GM19023 (cell line): Measurements from ENCODE around the gene ST14.
A peak's percentile ranks its signal among the peaks of the same experiment; 100 is the strongest.

Experiments
- ATAC-seq: cut with Tn5 transposase; IDR thresholded peaks from one replicate; pipeline ENCODE4 v1.9.1; 2021; ENCODE audit warnings: mild to moderate bottlenecking, moderate library complexity; ENCODE audit not compliant: unreplicated experiment

The ST14 gene

DNA sequence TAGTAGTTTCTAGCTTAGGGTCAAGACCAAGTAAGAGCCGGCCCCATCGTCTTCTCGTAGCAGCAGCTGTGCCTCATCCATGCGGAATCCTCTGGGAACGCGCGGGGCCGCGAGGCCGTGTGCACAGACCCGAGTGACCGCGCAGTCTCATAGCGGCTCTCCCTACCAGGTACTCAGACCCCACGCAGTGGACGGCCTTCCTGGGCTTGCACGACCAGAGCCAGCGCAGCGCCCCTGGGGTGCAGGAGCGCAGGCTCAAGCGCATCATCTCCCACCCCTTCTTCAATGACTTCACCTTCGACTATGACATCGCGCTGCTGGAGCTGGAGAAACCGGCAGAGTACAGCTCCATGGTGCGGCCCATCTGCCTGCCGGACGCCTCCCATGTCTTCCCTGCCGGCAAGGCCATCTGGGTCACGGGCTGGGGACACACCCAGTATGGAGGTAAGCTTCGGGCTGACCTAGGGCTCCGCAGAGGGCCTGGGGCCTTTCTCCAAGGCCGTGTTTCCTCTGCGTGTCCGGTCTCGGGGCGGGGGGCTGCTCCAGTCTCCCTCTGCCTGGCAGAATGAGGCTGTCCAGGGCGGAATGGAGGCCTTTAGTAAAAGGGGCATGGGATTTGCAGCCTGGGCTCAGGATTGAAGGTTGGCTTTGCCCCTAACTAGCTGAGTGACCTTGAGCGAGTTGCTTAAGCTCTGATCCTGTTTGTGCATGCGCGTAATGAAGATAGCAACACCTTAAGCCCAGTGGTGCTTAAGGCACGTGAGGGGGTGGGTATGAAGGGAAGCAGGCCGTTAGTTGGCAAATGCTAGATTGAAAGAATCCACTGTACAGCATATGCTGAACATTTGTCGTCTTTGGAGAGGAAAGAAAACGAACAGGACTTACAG is 48.9 kb downstream of the ST14 start:
- ATAC-seq, result no peak

DNA sequence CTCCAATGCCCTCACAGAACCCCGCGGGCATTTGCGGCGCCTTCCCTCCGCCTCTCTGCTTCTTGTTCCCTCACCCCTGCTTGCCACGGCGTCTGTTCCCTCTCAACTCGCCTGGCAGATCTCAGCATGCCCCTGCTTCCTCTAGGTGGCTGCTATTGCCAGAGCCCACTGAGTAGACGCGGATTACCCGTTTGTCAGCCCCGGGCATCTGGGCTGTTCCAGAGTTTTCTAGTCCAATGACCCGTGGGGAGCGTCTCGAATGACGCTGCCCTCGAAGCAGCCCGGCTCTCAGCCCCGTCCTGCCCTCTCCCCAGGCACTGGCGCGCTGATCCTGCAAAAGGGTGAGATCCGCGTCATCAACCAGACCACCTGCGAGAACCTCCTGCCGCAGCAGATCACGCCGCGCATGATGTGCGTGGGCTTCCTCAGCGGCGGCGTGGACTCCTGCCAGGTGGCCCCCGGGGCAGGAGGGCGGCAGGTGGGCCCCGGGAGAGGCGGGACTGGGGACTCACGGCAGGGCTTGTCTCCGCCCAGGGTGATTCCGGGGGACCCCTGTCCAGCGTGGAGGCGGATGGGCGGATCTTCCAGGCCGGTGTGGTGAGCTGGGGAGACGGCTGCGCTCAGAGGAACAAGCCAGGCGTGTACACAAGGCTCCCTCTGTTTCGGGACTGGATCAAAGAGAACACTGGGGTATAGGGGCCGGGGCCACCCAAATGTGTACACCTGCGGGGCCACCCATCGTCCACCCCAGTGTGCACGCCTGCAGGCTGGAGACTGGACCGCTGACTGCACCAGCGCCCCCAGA is 49.7 kb downstream of the ST14 start:
- ATAC-seq, result no peak

DNA sequence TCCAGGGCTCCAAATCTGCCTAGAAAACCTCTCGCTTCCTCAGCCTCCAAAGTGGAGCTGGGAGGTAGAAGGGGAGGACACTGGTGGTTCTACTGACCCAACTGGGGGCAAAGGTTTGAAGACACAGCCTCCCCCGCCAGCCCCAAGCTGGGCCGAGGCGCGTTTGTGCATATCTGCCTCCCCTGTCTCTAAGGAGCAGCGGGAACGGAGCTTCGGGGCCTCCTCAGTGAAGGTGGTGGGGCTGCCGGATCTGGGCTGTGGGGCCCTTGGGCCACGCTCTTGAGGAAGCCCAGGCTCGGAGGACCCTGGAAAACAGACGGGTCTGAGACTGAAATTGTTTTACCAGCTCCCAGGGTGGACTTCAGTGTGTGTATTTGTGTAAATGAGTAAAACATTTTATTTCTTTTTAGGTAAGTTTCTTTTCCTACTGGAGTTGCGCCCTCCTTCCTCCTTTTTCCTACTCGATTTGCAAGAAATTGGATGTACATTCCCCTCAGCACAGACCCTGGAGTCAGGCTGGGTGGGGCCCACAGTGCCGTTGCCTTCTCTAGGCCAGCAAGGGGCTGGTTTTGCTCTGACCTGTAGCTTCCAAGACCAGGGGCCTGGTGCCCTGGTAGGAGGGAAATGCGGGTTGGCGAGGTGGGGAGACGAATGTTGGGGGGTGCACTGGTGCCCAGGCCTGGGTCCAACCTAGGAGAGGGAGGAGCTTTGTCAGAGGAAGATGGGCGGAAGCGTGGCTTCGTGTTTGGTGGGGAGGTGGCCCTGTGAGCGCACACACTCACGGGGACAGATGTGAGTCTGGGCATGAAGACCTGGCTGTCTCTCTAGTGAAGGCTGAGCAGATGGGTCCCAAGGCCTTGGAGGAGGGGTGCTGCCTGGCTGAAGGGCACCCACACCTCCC is 50.6 kb downstream of the ST14 start:
- no peak for ATAC-seq

DNA sequence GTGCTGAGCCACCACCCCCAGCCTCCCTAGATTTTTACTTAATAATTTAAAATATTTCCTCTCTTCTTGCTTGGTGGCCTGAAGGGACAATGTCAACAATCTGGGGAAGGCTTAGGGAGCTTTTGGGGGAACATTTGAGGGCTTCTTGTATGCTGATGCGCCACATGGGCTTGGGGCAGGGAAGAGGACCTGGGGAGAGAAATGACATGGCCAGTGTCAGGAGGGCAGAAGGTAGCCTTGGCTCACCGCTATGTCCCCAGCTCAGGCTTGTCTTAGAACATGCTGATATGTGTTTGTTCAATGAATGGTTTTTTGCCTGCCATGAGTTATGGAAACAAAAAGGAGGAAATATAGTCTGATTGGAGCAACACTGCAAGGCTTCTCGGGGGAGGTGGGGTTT is 51.6 kb downstream of the ST14 start:
- no peak for ATAC-seq

DNA sequence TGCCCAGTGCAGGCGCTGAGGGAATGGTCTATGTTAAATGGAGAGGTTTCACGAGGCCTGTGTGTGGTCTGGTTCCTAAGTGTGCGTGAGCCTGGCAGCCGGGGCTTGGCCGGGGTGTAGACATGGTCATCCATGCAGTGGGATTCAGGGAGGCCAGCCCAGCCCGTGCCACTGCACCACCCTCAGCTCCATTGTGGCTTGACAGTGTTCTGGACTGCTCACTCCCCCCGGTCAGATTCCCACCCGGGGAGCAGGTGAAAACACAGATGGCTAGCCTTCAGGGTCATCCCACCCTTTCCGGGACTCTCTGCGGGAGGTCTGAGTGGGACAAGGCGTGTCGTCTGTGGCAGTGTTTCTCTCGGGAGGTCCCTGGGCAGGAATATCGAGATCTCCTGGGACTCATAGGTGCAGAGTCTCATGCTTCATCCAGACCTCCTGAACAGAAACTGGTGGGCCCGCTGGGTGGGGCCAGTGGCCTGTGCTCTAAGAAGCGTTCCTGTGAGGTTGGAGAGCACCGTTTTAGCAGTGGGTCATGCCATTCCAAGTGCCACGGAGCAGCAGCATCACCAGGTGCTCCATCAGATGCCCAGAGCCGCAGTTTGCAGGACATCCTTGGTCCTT is 52.3 kb downstream of the ST14 start:
- no peak for ATAC-seq

DNA sequence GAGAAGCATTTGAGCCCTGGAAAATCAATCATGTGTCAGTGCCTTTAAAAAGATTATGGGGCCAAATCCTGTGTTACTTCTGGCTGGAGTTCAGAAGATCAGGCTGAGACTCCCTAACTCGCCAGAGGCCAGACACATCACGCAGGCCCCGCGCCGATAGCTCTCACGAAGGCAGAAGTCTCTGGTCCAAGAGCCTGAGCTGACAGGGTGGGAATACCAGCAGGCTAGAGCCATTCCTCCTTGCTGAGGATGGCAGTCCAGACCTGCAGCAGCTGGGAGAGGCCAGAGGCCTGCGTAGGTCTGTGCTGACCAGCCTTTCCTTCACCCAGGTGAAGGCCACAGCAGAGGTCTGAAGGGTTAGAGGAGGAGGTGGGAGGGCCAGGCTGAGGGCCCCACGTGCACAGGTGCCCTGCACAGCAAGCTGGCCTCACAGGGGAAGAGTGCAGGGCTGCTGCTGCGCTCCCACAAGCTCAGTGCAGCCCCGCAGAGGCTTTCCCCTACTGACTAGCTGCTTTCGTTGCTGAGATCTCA is 52.9 kb downstream of the ST14 start:
- no peak for ATAC-seq

DNA sequence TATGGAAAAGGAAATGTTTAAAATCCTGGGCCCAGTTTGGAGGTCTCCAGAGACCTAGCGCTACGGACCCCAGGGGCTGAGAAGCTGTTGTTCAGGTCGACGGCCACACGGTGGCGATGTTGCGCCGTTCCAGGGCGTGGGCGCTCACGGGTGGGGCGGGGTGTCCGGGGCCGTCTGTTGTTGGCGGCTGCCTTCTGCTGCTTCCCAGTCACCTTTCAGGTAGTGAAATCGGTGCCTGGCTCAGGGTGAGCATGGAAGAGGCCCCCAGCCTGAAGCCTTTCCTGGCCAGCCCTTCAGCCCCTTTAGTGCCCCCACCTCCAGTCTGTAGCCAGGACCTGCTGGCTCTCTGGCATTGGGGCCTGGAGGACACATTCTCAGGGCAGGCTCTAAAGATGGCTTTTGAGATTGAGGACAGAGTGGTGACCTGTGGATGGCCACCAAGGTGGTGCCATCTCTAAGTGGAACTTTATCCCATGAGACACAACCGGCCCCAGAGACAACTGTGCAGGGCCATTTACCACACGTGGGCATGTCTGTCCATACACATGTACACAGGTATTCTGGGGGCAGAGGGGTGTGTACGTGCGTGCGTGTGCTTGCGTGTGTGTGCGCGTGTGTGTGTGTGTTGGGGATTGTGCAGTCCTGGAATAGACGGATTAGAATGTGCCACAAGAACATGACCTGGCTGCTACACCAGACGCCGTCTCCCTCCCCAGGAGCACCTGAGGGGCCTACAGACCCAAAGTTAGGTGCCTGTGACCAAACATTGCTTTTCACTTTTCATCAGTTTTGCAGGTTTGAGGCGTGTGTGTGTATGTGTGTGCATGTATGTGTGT is 53.8 kb downstream of the ST14 start:
- ATAC-seq, result peak; percentile 90

DNA sequence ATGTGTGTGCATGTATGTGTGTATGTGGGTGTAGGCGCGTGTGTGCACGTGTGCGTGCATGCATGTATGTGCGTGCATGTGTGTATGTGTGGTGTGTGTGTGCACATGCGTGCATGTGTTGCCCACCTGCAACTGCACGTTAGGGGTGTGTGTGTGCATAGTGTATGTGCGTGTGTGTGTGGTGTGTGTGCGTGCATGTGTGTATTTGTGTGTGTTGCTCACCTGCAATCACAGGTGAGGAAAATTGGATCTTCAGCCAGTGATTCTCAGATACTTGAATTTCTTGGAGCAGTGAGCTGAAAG is 54.3 kb downstream of the ST14 start:
- ATAC-seq, result no peak

DNA sequence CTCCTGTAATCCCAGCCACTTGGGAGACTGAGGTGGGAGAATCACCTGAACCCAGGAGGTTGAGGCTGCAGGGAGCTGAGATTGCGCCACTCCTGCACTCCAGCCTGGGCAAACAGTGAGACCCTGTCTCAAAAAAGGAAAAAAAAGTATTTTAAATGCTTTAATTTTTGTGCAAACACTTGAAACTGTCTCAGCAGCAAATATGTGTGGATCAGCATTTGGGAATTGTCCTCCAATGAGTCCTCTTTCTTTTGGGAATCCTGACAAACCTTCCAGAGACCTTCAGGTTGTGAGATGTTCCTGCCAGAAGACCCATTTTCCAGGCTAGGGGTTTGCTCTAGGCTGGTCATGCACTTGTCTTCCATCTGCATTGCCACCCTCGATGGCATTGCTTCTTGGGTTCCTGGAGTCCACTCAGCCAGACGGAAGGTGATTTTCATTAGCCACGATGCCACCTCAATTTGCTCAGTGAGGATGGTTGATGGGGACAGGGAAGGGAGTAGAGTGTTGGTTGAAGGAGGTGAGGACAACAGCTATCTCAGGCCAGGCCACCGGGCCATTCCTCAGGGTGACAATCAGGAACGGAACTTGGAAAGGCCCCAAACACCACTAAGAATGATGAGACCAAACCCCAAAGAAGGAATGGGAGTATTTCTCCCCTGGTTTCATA is 55.4 kb downstream of the ST14 start:
- no peak for ATAC-seq

DNA sequence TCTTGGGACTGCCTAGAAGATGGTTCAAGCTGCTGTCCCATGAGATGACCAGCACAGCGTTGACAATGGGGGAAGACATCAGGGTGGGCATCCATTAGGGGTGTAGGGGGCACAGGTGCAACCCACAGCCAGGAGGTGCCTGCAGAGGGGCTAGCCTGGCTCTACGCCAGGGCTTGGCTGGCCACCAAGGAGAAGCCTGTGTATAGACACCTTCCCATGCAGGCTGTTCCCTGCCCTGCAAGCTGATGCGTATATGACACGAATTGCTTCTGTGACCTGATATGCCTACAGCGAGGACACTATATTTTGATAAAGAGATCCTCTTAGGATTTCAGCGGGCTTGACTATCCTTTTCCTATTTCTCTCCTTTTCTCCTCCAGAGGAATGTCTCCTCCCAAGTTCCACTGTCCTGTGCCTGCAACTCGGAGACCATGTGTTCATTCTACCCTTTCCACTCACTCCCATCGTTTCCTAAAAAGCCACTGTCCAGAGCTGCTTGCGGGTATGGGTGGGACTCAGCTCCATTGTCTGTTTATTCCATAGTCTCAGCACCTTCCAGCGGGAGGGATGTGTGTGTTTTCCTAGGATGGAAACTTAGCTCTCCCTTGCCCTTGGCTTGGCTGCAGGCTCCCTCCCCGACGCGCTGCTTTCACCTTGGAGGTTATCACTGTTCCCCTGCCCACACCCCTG is 56.1 kb downstream of the ST14 start:
- ATAC-seq, result no peak

DNA sequence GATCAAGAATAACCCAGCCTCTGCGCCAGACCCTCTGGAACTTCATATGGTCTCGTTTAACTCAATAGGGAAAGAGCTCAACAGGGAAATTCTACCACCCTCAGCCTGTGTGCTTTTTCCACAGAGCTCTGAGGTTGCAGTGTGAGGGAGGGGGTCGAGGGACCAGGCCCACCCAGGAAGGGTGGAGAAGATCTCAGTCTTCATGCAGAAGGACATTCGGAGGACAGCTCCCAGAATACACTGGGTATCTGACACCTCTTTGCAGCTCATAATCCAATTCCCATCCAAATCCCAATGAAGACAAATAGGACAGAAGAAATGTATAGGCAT is 56.6 kb downstream of the ST14 start:
- ATAC-seq, result no peak

DNA sequence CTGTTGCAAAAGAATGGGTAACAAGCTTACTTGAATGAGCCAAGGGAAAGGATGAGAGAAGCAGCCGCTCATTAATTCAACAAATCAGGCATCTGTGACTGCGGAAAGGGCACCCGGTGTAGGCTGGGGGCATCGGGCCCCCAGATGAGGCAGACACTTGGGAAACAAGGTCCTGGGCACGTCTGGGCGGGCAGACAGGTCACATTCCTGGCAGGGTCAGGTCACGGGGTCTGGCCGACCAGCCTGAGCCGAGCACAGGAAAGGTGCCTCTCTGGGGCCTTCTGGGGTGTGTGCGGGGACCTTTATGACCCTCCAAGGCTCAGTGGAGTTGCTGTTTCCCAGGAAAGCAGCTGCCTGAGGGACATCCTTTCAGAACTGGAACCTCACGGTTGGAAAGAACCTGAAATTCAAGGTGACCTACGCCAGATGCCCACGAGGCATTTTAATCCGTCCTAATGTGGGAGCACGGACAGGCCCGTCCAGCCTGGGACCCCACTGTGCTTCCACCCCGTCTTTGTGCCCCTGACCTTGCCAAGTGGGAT is 57.1 kb downstream of the ST14 start:
- ATAC-seq, result no peak

DNA sequence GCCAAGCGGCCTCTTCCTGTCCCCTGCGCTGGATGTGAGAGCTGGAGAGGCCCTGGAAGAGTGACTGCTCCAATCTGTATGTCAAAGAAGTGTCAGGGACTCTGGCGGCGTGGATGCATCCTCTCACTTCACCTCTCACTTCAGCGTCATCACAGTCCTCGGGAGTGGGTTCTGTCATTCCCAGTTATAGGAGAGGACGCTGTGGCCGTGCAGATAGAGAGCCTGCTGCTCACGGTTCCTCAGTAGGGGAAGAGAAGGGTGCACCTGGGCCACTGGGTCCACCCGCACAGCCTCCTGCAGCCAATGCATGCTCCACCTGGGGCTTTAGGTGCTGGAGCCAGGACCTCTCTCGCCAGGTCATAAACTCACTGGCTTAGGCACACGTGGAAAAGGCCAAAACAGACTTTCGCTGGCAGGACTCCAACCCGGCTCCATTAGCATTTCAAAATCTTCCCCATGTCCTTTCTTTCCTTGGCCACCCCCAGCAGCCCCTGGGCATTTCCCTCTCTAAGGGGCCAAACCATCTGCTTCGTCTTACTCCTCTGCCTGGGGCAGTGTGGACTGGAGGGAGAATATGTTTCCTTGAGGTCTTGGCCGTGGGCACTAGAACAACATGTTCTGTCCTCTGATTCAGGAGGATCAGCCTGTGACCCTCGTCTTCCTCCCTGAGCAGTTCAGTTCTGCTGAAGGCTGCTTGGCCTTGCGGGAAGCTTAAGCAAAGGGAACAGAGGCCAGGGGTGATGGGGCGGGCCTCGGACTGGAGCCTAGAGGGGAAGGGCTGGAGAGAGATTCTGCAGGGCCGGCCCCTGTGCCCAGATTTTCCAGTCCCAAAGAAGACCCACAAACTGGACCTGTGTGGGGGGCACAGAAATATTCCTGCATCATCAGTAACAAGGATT is 57.8 kb downstream of the ST14 start:
- no peak for ATAC-seq

DNA sequence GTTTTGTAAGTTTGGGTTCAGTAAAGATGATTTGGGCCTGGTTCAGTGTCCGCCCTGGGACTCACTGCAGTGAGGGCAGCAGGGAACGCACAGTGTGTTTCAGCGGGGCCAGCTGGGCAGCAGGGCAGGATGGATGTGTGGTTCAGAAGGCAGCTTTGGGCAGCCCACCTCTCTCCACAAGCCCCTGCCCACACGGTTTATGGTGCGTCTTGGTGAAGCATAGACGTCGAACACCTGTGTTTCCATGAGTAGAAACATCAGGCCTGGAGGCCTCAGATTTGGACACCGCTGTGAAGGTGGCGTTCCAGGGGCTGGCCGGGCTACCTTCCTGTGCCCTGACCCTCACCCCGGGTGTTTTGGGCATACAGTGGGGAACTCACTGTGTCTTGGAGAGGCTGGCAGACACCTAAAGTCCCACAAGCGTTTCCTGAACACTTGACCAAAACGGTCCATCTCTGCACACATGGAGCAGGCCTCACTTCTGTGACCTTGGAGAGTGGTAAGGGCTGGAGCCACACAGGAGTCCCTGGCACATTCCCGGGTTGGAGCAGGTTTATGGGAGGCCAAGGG is 59.0 kb downstream of the ST14 start:
- ATAC-seq, result no peak

DNA sequence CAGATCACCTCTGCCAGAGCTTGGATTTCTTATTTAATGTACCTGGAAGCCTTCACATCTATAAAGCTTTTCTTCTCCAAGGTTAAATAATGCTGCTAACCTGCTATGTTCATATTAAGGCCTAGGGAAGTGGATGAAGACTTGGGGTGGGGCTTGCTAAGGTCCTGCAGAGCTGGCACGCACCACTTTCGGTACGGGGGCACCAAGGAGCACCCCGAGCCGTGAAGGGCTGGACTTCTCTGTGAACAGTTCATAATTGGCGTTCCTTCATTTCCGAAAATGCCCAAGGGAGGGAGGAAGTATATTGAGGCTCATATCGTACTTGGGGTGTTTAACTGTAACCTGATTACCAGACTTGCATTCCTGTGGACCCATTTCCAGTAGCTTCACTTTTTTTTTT is 59.6 kb downstream of the ST14 start:
- ATAC-seq, result no peak

DNA sequence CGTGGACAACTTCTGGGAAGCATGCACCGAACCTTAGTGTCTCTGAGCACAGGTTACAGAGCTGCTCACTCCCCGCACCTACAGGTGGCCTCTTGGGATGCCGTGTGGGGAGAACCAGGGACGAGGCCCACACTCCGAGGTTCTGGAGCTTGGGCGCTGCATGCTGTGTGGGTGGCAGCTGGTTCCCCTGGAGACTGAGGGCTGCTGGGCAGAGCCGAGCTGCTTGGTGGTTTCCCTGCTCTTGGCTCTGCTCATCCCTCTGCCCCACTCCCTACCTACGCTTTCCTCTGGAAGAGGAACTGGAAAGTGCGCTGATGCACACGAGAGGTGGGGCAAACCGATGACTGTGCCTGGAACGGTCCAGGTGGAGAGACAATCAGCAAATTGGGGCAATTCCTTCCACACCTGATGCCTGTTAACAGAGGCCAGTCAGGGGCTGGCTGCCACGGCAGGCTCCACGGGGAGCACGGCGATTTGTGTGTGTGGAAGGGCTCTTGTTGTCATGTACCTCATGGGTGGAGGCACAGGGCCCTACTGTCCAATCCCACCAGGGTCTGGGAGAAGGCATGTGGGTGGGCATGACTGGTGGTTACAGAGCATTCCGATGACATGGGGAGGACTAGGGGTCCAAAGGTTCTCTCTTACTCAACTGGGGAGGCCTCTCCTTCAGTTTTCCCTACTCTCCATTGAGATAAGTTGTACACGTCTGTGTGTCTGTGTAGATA is 60.9 kb downstream of the ST14 start:
- ATAC-seq, result no peak
